Retina (tissue), 1 donor: ENCODE results near the gene ABRAXAS1.

Experiments used
- DNase-seq: peaks from one replicate; pipeline ENCODE4 v3.0.0-alpha.2; 2016

Gene ABRAXAS1

DNA sequence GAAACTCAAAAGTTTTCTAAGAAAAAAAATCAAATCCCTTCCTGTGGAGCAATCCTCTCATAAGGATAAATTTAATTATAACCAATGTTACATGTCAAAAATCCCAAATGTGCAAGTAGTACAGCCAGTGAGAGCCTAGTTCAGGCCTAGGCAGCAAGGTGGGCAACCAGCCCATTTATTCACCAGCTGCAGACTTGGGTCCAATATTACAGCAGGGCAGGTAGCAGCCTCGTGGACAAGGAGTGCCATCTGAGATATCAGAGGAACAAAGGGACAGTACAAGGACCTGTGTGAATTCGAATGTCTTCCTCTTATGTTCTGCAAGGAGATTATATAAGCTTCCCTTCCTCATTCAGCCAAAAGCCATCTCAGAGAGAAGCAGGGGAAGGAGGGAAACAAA lies 35.9 kb downstream of the ABRAXAS1 start:
- DNase-seq, result no peak

- DNase-seq, result no peak
These were observed 44.0 kb downstream of the ABRAXAS1 start for GRCh38 chr4:83440899-83441298.

DNA sequence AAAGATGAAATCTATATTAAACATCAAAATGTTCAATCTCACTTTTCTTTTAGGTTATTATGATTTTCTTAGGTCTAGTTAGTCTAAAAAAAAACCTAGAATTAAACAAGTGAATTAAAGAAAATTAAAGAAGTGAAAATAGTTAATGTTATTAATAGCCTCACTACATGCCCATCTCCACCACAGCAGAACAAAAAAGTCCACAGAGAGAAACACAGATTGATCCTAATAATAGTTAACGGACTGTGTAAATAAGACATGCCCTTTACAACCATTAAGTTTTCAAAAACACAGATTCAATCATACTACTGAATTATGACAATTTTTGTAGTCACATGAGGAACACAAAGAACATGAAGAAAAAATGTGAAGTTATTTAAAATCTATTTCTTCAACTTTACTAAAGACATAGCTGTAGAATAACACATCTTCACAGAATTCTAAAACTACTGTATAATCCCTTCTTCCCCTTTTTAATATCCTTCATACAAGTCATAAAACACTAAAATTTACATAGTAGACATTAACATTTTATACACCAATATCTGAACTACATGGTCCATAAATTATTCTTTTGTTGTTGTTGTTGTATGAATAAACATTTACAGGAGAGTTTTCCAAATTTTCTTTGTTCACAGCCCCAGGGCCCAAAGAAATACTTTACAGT lies 44.6 kb downstream of the ABRAXAS1 start:
- no peak for DNase-seq

DNA sequence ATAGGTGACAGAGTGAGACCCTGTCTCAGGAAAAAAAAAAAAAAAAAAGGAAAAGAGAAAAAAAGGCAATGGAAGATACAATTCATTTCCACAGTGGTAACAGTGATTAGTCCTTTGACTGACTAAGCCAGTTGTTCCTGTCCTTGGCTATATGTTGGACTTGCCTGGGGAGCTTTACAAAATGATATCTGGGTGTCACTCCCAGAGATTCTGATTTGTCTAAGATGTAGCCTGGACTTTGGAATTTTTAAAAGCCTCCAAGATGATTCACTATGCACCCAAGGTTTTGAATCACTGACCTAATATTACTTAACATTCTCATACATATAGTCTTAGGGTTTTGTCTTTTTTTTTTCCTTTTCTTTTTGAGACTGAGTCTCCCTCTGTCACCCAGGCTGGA lies 46.2 kb downstream of the ABRAXAS1 start:
- DNase-seq, result no peak

DNA sequence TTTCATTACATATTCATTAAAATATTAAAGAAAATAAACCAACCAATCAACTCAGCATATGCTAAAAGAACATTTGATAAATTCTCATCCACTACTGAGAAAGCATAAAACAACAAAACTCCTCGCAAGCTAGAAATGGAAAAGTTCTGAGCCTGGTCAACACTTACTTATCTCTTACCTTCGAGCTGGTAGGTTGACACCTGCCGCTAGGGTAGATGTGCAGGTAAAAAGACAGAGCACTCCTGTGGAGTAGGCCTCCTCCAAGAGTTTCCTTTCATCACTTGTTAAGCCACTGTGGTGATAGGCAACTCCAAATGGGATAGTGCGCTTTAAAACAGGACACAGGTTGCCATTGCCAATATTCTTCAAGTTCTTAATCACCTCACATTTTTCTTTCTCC lies 48.2 kb downstream of the ABRAXAS1 start:
- no peak for DNase-seq

- DNase-seq, result no peak
These were observed 53.7 kb downstream of the ABRAXAS1 start for GRCh38 chr4:83431200-83431599.

DNA sequence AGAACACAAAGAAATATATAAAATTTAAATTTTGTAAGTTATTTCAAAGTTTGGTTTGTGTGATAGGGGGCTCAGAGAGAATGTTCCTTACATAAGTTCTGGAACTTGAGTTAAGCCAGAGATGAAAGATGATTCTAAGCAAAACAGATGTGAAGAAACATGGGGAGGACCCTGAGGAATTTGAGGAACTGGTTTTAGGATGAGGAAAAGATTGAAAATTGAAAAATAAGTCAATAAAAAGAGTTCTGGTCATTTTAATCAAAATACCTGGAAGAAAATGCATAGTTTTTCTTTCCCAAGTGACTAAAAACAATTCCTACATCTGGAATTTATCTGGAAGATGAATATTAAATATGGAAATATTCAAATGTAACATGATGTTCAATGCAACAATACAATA lies 66.7 kb downstream of the ABRAXAS1 start:
- DNase-seq, result no peak

DNA sequence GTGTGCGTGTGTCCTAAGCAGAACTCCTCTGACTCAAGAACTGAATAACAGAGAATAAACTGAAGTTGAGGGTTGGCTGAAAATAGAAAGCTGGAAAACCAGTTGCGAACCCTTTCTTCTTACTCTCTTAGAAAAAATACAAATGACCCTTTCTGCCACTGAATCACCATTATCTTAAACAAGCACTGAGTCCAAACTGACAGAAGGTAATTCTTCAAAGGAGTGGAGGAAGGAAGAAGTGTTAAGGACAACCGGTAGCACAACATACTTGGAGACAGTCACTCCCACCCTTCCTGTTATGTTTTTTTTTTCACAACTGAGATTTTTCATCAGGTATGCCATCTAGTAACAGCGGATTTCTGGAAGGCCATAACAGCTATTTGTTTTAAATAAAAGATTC lies 67.3 kb downstream of the ABRAXAS1 start:
- DNase-seq, result no peak

GRCh38 chr4:83413676-83414075 lies 71.2 kb downstream of the ABRAXAS1 start:
- no peak for DNase-seq
